Measurements from ENCODE around the gene GRM8.
A peak's percentile ranks its signal among the peaks of the same experiment; 100 is the strongest.

- no peak for TF ChIP-seq POLR2A (IDR thresholded peaks at IDR 0.05)
- TF ChIP-seq CTCF (IDR thresholded peaks at IDR 0.05): peak in 5 of 6 experiments; percentile 62 to 90 (median 67)
These were observed 781 bp upstream of the GRM8 start for GRCh38 chr7:127253281-127254162.
